HCT116 (cell line): ENCODE results near the gene CDNF. TPM values are rescaled to one million over a fixed set of nuclear protein-coding genes. Genes with fewer than 3 reads are reported as not detected.

Experiments
- ATAC-seq: fragments of 200-7000 bp; cut with Tn5 transposase; 2 replicates; pipeline ENCODE4 v1.9.1; 2020; ENCODE audit warnings: mild to moderate bottlenecking, moderate library complexity
- Bru-seq: library from RNA; stranded (reverse); fragments of 400-500 nt; gene quantifications from one replicate; lab custom pipeline; 2021; lab: Mats Ljungman, UMichigan
- BruChase-seq, 2 experiments: library from RNA; stranded (reverse); fragments of 400-500 nt; gene quantifications; one replicate each; lab custom pipeline; 2021; lab: Mats Ljungman, UMichigan
- BruUV-seq: library from RNA; stranded (reverse); fragments of 400-500 nt; replicated peaks from 2 replicates; lab custom pipeline; 2021; lab: Mats Ljungman, UMichigan
- CTCF ChIA-PET: fragments of 300-600 bp; sonication (Branson Sonifier 250); formaldehyde crosslinking; loops from one replicate; lab custom pipeline; 2021; ENCODE audit warnings: antibody characterized with exemption; lab: Charles Lee
- POLR2A ChIA-PET: fragments of 300-600, 350-600 bp; sonication (Branson Sonifier 250); formaldehyde crosslinking; loops from one replicate; lab custom pipeline; 2021; ENCODE audit warnings: antibody characterized with exemption; lab: Charles Lee
- RAD21 ChIA-PET, 2 experiments: fragments of 300-600 bp; sonication (Branson Sonifier 250); formaldehyde crosslinking; loops; one replicate each; lab custom pipeline; 2023; ENCODE audit warnings: low total read pairs in 2 of 2; ENCODE audit not compliant: uncharacterized antibody in 2 of 2, unreplicated experiment in 2 of 2, low non-redundant PET in 1 of 2; lab: Charles Lee
- DNase-seq: peaks from one replicate; pipeline ENCODE4 v3.0.0-alpha.2; 2010; ENCODE audit warnings: low read depth, low spot score
- H2AFZ ChIP-seq: fragments of 200-600 bp; shearing (Covaris generic), sonication (generic); 2 replicates; pipeline ENCODE4 v1.6.1; 2017; ENCODE audit warnings: low read depth, mixed run types, mixed read lengths, antibody characterized with exemption, low read length; ENCODE audit not compliant: poor library complexity, severe bottlenecking
- H3K27ac ChIP-seq: 2 replicates; pipeline ENCODE4 v1.5.1; 2012; ENCODE audit warnings: low read depth, low read length
- H3K27me3 ChIP-seq: fragments of 200-600 bp; sonication (generic); 2 replicates; pipeline ENCODE4 v1.6.1; 2016; ENCODE audit warnings: mixed run types, low read length, mixed read lengths; ENCODE audit not compliant: insufficient read depth
- H3K36me3 ChIP-seq, 2 experiments: fragments of 200-500 bp in 1 of 2; fragments of 200-600 bp in 1 of 2; sonication (Bioruptor generic) in 1 of 2; sonication (generic) in 1 of 2; 2 replicates each; pipeline versions ENCODE4 v1.5.1 to v1.6.1; 2014 to 2016; ENCODE audit warnings: low read length in 2 of 2, inconsistent platforms in 1 of 2, mixed read lengths in 1 of 2, mixed run types in 1 of 2; ENCODE audit not compliant: insufficient read depth in 2 of 2, control insufficient read depth in 1 of 2
- H3K4me1 ChIP-seq, 2 experiments: fragments of 200-600 bp in 1 of 2; sonication (generic) in 1 of 2; 2 replicates each; pipeline versions ENCODE4 v1.5.1 to v1.6.1; 2012 to 2017; ENCODE audit warnings: low read length in 2 of 2, inconsistent platforms in 1 of 2, mild to moderate bottlenecking in 1 of 2, mixed read lengths in 1 of 2, mixed run types in 1 of 2, moderate library complexity in 1 of 2; ENCODE audit not compliant: insufficient read depth in 2 of 2, control insufficient read depth in 1 of 2
- H3K4me2 ChIP-seq: fragments of 200-600 bp; sonication (generic); 2 replicates; pipeline ENCODE4 v1.6.1; 2017; ENCODE audit warnings: mixed run types, low read length, mixed read lengths
- H3K4me3 ChIP-seq, 2 experiments: fragments of 200-600 bp in 1 of 2; sonication (generic) in 1 of 2; replicated peaks in 1 of 2; 2 replicates each; pipeline ENCODE4 v1.5.1; 2011 to 2016; ENCODE audit warnings: low read length in 2 of 2, control low read depth in 1 of 2, low read depth in 1 of 2, mild to moderate bottlenecking in 1 of 2, mixed read lengths in 1 of 2, mixed run types in 1 of 2
- H3K79me2 ChIP-seq: fragments of 200-600 bp; sonication (generic); 2 replicates; pipeline ENCODE4 v1.6.1; 2017; ENCODE audit warnings: mild to moderate bottlenecking, mixed run types, low read length, moderate library complexity, mixed read lengths; ENCODE audit not compliant: insufficient read depth
- H3K9ac ChIP-seq: fragments of 200-600 bp; sonication (generic); 2 replicates; pipeline ENCODE4 v1.6.1; 2016; ENCODE audit warnings: low read length, mixed read lengths
- H3K9me2 ChIP-seq: fragments of 200-600 bp; sonication (generic), shearing (Covaris generic); 2 replicates; pipeline ENCODE4 v1.6.1; 2017; ENCODE audit warnings: mixed run types, mild to moderate bottlenecking, moderate library complexity; ENCODE audit not compliant: insufficient read depth
- H3K9me3 ChIP-seq, 2 experiments: fragments of 200-500 bp in 1 of 2; fragments of 200-600 bp in 1 of 2; sonication (Bioruptor generic) in 1 of 2; sonication (generic) in 1 of 2; 2 replicates each; pipeline ENCODE4 v1.6.1; 2014 to 2017; ENCODE audit warnings: low read length in 2 of 2, mixed read lengths in 2 of 2, inconsistent platforms in 1 of 2, low read depth in 1 of 2, mild to moderate bottlenecking in 1 of 2, mixed run types in 1 of 2, moderate library complexity in 1 of 2; ENCODE audit not compliant: control insufficient read depth in 1 of 2, insufficient read depth in 1 of 2
- H4K20me1 ChIP-seq: fragments of 200-600 bp; sonication (generic), shearing (Covaris generic); 2 replicates; pipeline ENCODE4 v1.6.1; 2017; ENCODE audit warnings: mixed run types, mild to moderate bottlenecking, moderate library complexity; ENCODE audit not compliant: insufficient read depth
- ATF3 ChIP-seq: IDR thresholded peaks from 2 replicates; pipeline ENCODE4 v1.6.1; 2012
- CEBPB ChIP-seq: IDR thresholded peaks from 2 replicates; pipeline ENCODE4 v1.6.1; 2012; ENCODE audit warnings: low read depth
- EGR1 ChIP-seq: IDR thresholded peaks from 2 replicates; pipeline ENCODE4 v1.6.1; 2012; ENCODE audit warnings: low read depth
- ELF1 ChIP-seq: IDR thresholded peaks from 2 replicates; pipeline ENCODE4 v1.6.1; 2012; ENCODE audit warnings: low read depth, borderline replicate concordance
- EZH2 ChIP-seq: fragments of 200-600 bp; sonication (generic); IDR thresholded peaks from 2 replicates; pipeline ENCODE4 v1.6.1; 2017; ENCODE audit warnings: antibody characterized with exemption, mixed run types
- EZH2phosphoT487 ChIP-seq: fragments of 200-600 bp; IDR thresholded peaks from 2 replicates; pipeline ENCODE4 v1.6.1; 2018; ENCODE audit warnings: antibody characterized with exemption, borderline replicate concordance
- JUND ChIP-seq: IDR thresholded peaks from 2 replicates; pipeline ENCODE4 v1.6.1; 2012
- MAX ChIP-seq: IDR thresholded peaks from 2 replicates; pipeline ENCODE4 v1.6.1; 2012
- POLR2A ChIP-seq: IDR thresholded peaks from 2 replicates; pipeline ENCODE4 v1.7.0; 2011; ENCODE audit warnings: borderline replicate concordance; ENCODE audit not compliant: insufficient read depth, insufficient read length; ENCODE audit errors: extremely low read depth
- POLR2AphosphoS5 ChIP-seq: IDR thresholded peaks from 2 replicates; pipeline ENCODE4 v1.6.1; 2011; ENCODE audit warnings: mild to moderate bottlenecking, low read depth, low read length, moderate library complexity
- RAD21 ChIP-seq: IDR thresholded peaks from 2 replicates; pipeline ENCODE4 v1.6.1; 2012; ENCODE audit warnings: low read depth, mild to moderate bottlenecking
- REST ChIP-seq: IDR thresholded peaks from 2 replicates; pipeline ENCODE4 v1.6.1; 2012; ENCODE audit warnings: low read depth
- SIN3A ChIP-seq: IDR thresholded peaks from 2 replicates; pipeline ENCODE4 v1.6.1; 2012; ENCODE audit warnings: low read depth
- SP1 ChIP-seq: IDR thresholded peaks from 2 replicates; pipeline ENCODE4 v1.6.1; 2012; ENCODE audit warnings: low read depth
- SRF ChIP-seq: IDR thresholded peaks from 2 replicates; pipeline ENCODE4 v1.6.1; 2012; ENCODE audit warnings: low read depth
- TCF7L2 ChIP-seq: IDR thresholded peaks from 2 replicates; pipeline ENCODE4 v1.7.0; 2011; ENCODE audit warnings: borderline replicate concordance, inconsistent platforms; ENCODE audit not compliant: insufficient read depth, insufficient read length; ENCODE audit errors: extremely low read depth
- YY1 ChIP-seq: IDR thresholded peaks from 2 replicates; pipeline ENCODE4 v1.6.1; 2011; ENCODE audit warnings: low read length, low read depth, moderate library complexity, mild to moderate bottlenecking; ENCODE audit not compliant: insufficient replicate concordance; ENCODE audit errors: extremely low read depth
- ZFX ChIP-seq: fragments of 450-650 bp; IDR thresholded peaks from 2 replicates; pipeline ENCODE4 v1.6.1; 2017
- intact Hi-C: fragments of 100-400 bp; cut with micrococcal nuclease; formaldehyde crosslinking; loops from 2 replicates; pipeline ENCODE4 v1.10.0; 2022
- long read RNA-seq: library from polyadenylated mRNA; unstranded; transcript quantifications from one replicate; pipeline ENCODE4 v2.0.0, GENCODE V29; 2021; ENCODE audit not compliant: unreplicated experiment
- polyA plus RNA-seq: library from polyadenylated mRNA; unstranded; fragments of >200 nt; gene quantifications from 2 replicates; pipeline ENCODE4 v1.2.1, GENCODE V29; 2012; ENCODE audit warnings: missing spikeins
- total RNA-seq: library from RNA; stranded (reverse); gene quantifications from one replicate; pipeline ENCODE4 v1.2.1, GENCODE V29; 2021; ENCODE audit not compliant: unreplicated experiment
- TF ChIP-seq, protein P1 (sequence below): IDR thresholded peaks from 2 replicates; pipeline ENCODE4 v1.6.1; 2011; ENCODE audit warnings: mild to moderate bottlenecking, low read length, moderate library complexity; ENCODE audit not compliant: insufficient replicate concordance; ENCODE audit errors: extremely low read depth

Gene CDNF
- total RNA-seq (1.1 TPM), Bru-seq, nascent RNA (percentile 54 among the genes with signal in this experiment), BruChase-seq, experiment 1, labeled RNA remaining after a 6-hour chase (percentile 48 among the genes with signal in this experiment), BruChase-seq, experiment 2, labeled RNA remaining after a 2-hour chase (percentile 47 among the genes with signal in this experiment)
- 1.2 and 1.3 TPM in 2 replicates for polyA plus RNA-seq
- long read RNA-seq, partial matches to known transcripts = 1 of 2 reads
- long read RNA-seq, other reads (novel, unspliced or antisense) = 1 of 2 reads

- ATAC-seq (peak; percentile 94), DNase-seq (peak; percentile 98)
- Histone ChIP-seq H3K9me3 (no peaks in the 10 kb centered on the region), H3K36me3 (peaks cover 24 to 26% of the 10 kb centered on the region in 2 experiments; a peak in 3 of 4 replicates), H3K9me2 (no peaks in the 10 kb centered on the region), H3K9ac (peak within 1 kb of the TSS; percentile 98), H3K4me1 (peaks cover 2 to 20% of the 10 kb centered on the region in 2 experiments; a peak in 3 of 4 replicates), H3K27me3 (no peaks in the 10 kb centered on the region), H3K4me2 (peak within 1 kb of the TSS; percentile 88), H3K4me3 (peak within 1 kb of the TSS; percentile 84 to 93), H4K20me1 (no peaks in the 10 kb centered on the region), H2AFZ (peak within 1 kb of the TSS; percentile 3), H3K79me2 (peaks cover 48% of the 10 kb centered on the region), H3K27ac (peak within 1 kb of the TSS; percentile 83)
- intact Hi-C loops = loop anchor here (2.0 to 5.0 kb wide), 3 partner anchors 39 to 269 kb away; partner anchors contain the start of genes DCLRE1C and SUV39H2
- CTCF ChIA-PET = interaction anchor here (1.0 to 3.2 kb wide), 8 partner anchors 15 to 315 kb away, joined by 3 to 16 read pairs (median 4); no protein-coding TSS in a partner anchor
- BruUV-seq = no TSS peak
- RAD21 ChIA-PET = interaction anchor here in 1 of 2 experiments (0.6 kb wide), 1 partner anchor 326 kb away, joined by 3 read pairs; no protein-coding TSS in a partner anchor
- POLR2A ChIA-PET = interaction anchor here (0.9 to 1.9 kb wide), 7 partner anchors 10 to 121 kb away, joined by 3 to 14 read pairs (median 5); partner anchors contain the start of genes DCLRE1C, MEIG1 and SUV39H2
- TF ChIP-seq REST (no peak), SIN3A (peak; percentile 73), POLR2A (peak; percentile 75), SP1 (peak; percentile 87), TCF7L2 (peak; percentile 57), JUND (no peak), EGR1 (peak; percentile 69), ATF3 (no peak), CEBPB (no peak), RAD21 (no peak), EZH2 (no peak), ZFX (peak; percentile 65; the same call in 1 of the 2 replicates), EZH2phosphoT487 (no peak), POLR2AphosphoS5 (peak; percentile 77), ELF1 (no peak; the same call in 1 of the 2 replicates), MAX (peak; percentile 46), YY1 (peak; percentile 7), SRF (no peak)
- TF ChIP-seq, protein P1, sequence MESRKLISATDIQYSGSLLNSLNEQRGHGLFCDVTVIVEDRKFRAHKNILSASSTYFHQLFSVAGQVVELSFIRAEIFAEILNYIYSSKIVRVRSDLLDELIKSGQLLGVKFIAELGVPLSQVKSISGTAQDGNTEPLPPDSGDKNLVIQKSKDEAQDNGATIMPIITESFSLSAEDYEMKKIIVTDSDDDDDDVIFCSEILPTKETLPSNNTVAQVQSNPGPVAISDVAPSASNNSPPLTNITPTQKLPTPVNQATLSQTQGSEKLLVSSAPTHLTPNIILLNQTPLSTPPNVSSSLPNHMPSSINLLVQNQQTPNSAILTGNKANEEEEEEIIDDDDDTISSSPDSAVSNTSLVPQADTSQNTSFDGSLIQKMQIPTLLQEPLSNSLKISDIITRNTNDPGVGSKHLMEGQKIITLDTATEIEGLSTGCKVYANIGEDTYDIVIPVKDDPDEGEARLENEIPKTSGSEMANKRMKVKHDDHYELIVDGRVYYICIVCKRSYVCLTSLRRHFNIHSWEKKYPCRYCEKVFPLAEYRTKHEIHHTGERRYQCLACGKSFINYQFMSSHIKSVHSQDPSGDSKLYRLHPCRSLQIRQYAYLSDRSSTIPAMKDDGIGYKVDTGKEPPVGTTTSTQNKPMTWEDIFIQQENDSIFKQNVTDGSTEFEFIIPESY = peak; percentile 71
These were observed at the start of gene CDNF, which contains the start of the genes HSPA14 and MSANTD7 for GRCh38 chr10:14837757-14838581. Gene CDNF, minus strand, starts transcription at chr10:14838037. Its CDS starts 91 bp downstream, at chr10:14837946. Gene HSPA14, plus strand, starts transcription at chr10:14838306. Its CDS starts 97 bp downstream, at chr10:14838403. Gene MSANTD7, plus strand, starts transcription at chr10:14838306. Its CDS starts 3,979 bp downstream, at chr10:14842285.
